Natural killer cell (primary cell): ENCODE measurements around the gene FADS6. TPM values are rescaled to one million over a fixed set of nuclear protein-coding genes. Genes with fewer than 3 reads are reported as not detected.

Experiments used
- ATAC-seq, 3 donors: fragments of 150-1000 bp in 2 of 3; fragments of 200-7000 bp in 1 of 3; cut with Tn5 transposase; 1 replicate in 1 of 3; 2 replicates in 2 of 3; pipeline ENCODE4 v1.10.0; 2021; ENCODE audit warnings: mild to moderate bottlenecking in 2 of 3, moderate library complexity in 2 of 3
- DNase-seq, 2 donors: peaks; one replicate each; pipeline versions ENCODE4 v3.0.0 to v3.0.0-alpha.2; 2013 to 2021; ENCODE audit warnings: mixed read lengths in 1 of 2
- H3K27ac ChIP-seq: one replicate; pipeline ENCODE4 v1.5.1; 2013; ENCODE audit warnings: mild to moderate bottlenecking, low read length
- H3K27me3 ChIP-seq: one replicate; pipeline ENCODE4 v1.6.1; 2013; ENCODE audit warnings: low read length; ENCODE audit not compliant: control insufficient read depth, insufficient read depth
- H3K36me3 ChIP-seq: one replicate; pipeline ENCODE4 v1.6.1; 2013; ENCODE audit warnings: low read length; ENCODE audit not compliant: control insufficient read depth, insufficient read depth
- H3K4me1 ChIP-seq: one replicate; pipeline ENCODE4 v1.6.1; 2013; ENCODE audit warnings: low read length; ENCODE audit not compliant: control insufficient read depth, insufficient read depth
- H3K4me3 ChIP-seq: one replicate; pipeline ENCODE4 v1.5.1; 2013; ENCODE audit warnings: low read length
- H3K9me3 ChIP-seq: one replicate; pipeline ENCODE4 v1.6.1; 2013; ENCODE audit warnings: low read length; ENCODE audit not compliant: control insufficient read depth, insufficient read depth
- H3K27ac Mint-ChIP-seq, 2 donors: one replicate each; pipeline ENCODE4 v1.8.0; 2022; ENCODE audit warnings: mild to moderate bottlenecking in 2 of 2, mixed read lengths in 2 of 2, moderate library complexity in 1 of 2
- H3K27me3 Mint-ChIP-seq, 2 donors: one replicate each; pipeline ENCODE4 v1.8.0; 2022; ENCODE audit warnings: low read depth in 2 of 2, mixed read lengths in 2 of 2
- H3K36me3 Mint-ChIP-seq: one replicate; pipeline ENCODE4 v1.8.0; 2022; ENCODE audit warnings: mixed read lengths
- H3K4me1 Mint-ChIP-seq, 2 donors: one replicate each; pipeline ENCODE4 v1.8.0; 2022; ENCODE audit warnings: mixed read lengths in 2 of 2
- H3K4me3 Mint-ChIP-seq: one replicate; pipeline ENCODE4 v1.8.0; 2022; ENCODE audit warnings: mild to moderate bottlenecking, moderate library complexity, mixed read lengths
- H3K9me3 Mint-ChIP-seq, 2 donors: one replicate each; pipeline ENCODE4 v1.8.0; 2022; ENCODE audit warnings: mixed read lengths in 2 of 2
- CTCF ChIP-seq: fragments of 200-600 bp; IDR thresholded peaks from one replicate; pipeline ENCODE4 v1.8.0; 2022; ENCODE audit warnings: antibody characterized with exemption
- WGBS: methylation state at CpG from one replicate; pipeline ENCODE4 v1.1.7; 2013; ENCODE audit warnings: missing lambda C conversion rate; ENCODE audit not compliant: insufficient coverage; 5-methylcytosine and 5-hydroxymethylcytosine counted together
- intact Hi-C: fragments of 100-400 bp; cut with micrococcal nuclease; formaldehyde crosslinking; loops from one replicate; pipeline ENCODE4 v1.14.2; 2022
- total RNA-seq, 4 donors: library from RNA; stranded (reverse); fragments of 120-200 nt in 1 of 4; gene quantifications; one replicate each; pipeline versions ENCODE4 v1.2.3 to v1.2.4, GENCODE V29; 2013 to 2022

The FADS6 gene
- total RNA-seq, 3 donors from 2014 or later (not counting 1 experiment from before 2014, with no cell fraction given) = not detected

GRCh38 chr17:74850914-74851313 lies 42.5 kb downstream of the FADS6 start:
- H3K36me3 ChIP-seq = no peaks in the 10 kb centered on the region
- TF ChIP-seq CTCF = no peak
- no peak overlapping the region for H3K27ac ChIP-seq
- intact Hi-C loops = no loop called here
- H3K27ac Mint-ChIP-seq = no peak overlapping the region
- no peak overlapping the region for H3K4me3 Mint-ChIP-seq
- no peaks in the 10 kb centered on the region for H3K9me3 Mint-ChIP-seq
- H3K27me3 Mint-ChIP-seq = peaks cover 29 to 37% of the 10 kb centered on the region in 2 donors
- no peaks in the 10 kb centered on the region for H3K36me3 Mint-ChIP-seq
- H3K4me1 Mint-ChIP-seq = peaks cover 0 to 18% of the 10 kb centered on the region in 2 donors
- H3K9me3 ChIP-seq = no peaks in the 10 kb centered on the region
- ATAC-seq (no peak), DNase-seq (no peak)
- H3K27me3 ChIP-seq = peaks cover 26% of the 10 kb centered on the region
- H3K4me1 ChIP-seq = peaks cover 8% of the 10 kb centered on the region
- 76% methylated on average over 3 of the region's 3 CpGs for WGBS
- no peak overlapping the region for H3K4me3 ChIP-seq

GRCh38 chr17:74850310-74850709 lies 43.1 kb downstream of the FADS6 start:
- no peak overlapping the region for H3K27ac Mint-ChIP-seq
- 86% methylated on average over 17 of the region's 17 CpGs for WGBS
- H3K4me1 Mint-ChIP-seq = peaks cover 0 to 18% of the 10 kb centered on the region in 2 donors
- intact Hi-C loops = no loop called here
- no peak for TF ChIP-seq CTCF
- no peaks in the 10 kb centered on the region for H3K36me3 Mint-ChIP-seq
- no peak for DNase-seq
- peaks cover 25 to 32% of the 10 kb centered on the region in 2 donors for H3K27me3 Mint-ChIP-seq
- Histone ChIP-seq H3K9me3 (no peaks in the 10 kb centered on the region), H3K27ac (no peak overlapping the region), H3K36me3 (no peaks in the 10 kb centered on the region), H3K4me3 (no peak overlapping the region), H3K4me1 (peaks cover 8% of the 10 kb centered on the region), H3K27me3 (peaks cover 22% of the 10 kb centered on the region)
- no peak overlapping the region for H3K4me3 Mint-ChIP-seq
- no peak for ATAC-seq
- no peaks in the 10 kb centered on the region for H3K9me3 Mint-ChIP-seq

- Mint-ChIP-seq H3K27me3 (peaks cover 19 to 24% of the 10 kb centered on the region in 2 donors), H3K27ac (no peak overlapping the region), H3K4me1 (peaks cover 0 to 15% of the 10 kb centered on the region in 2 donors), H3K36me3 (no peaks in the 10 kb centered on the region), H3K9me3 (no peaks in the 10 kb centered on the region), H3K4me3 (no peak overlapping the region)
- Histone ChIP-seq H3K9me3 (no peaks in the 10 kb centered on the region), H3K4me1 (peaks cover 8% of the 10 kb centered on the region), H3K4me3 (no peak overlapping the region), H3K27me3 (peaks cover 20% of the 10 kb centered on the region), H3K36me3 (no peaks in the 10 kb centered on the region), H3K27ac (no peak overlapping the region)
- TF ChIP-seq CTCF = no peak
- WGBS = 67% methylated on average over 9 of the region's 9 CpGs
- no peak for ATAC-seq
- no peak for DNase-seq
- intact Hi-C loops = no loop called here
Measured at GRCh38 chr17:74848656-74849399, 44.6 kb downstream of the FADS6 start.

- no peaks in the 10 kb centered on the region for H3K9me3 ChIP-seq
- peaks cover 7% of the 10 kb centered on the region for H3K27me3 ChIP-seq
- H3K27ac ChIP-seq = no peak overlapping the region
- H3K4me1 ChIP-seq = peaks cover 9% of the 10 kb centered on the region
- H3K9me3 Mint-ChIP-seq = no peaks in the 10 kb centered on the region
- no peak for ATAC-seq
- H3K27me3 Mint-ChIP-seq = peaks cover 8 to 17% of the 10 kb centered on the region in 2 donors
- H3K4me1 Mint-ChIP-seq = peaks cover 0 to 10% of the 10 kb centered on the region in 2 donors
- no peak overlapping the region for H3K27ac Mint-ChIP-seq
- WGBS = 96% methylated on average over 16 of the region's 16 CpGs
- intact Hi-C loops = no loop called here
- no peaks in the 10 kb centered on the region for H3K36me3 ChIP-seq
- no peak overlapping the region for H3K4me3 ChIP-seq
- H3K4me3 Mint-ChIP-seq = no peak overlapping the region
- TF ChIP-seq CTCF = no peak
- H3K36me3 Mint-ChIP-seq = no peaks in the 10 kb centered on the region
- no peak for DNase-seq
Measured at GRCh38 chr17:74846621-74847020, 46.8 kb downstream of the FADS6 start.
